Measurements from ENCODE around the gene ZMIZ1.

GRCh38 chr10:79284158-79284871, 215.5 kb downstream of the ZMIZ1 start:
- no peak for TF ChIP-seq CTCF (conservative IDR thresholded peaks at IDR 0.05 in 1 of 2, IDR thresholded peaks at IDR 0.05 in 1 of 2; ENCODE audit: low read depth in 1 of 2, low read length in 2 of 2)
- TF ChIP-seq EZH2 (IDR thresholded peaks at IDR 0.05; ENCODE audit: low read length, missing control alignments), result no peak

All from fibroblast of lung (primary cell).